GM19468 (cell line): ENCODE measurements around the gene EIF1.
"Not testable (repeated sequence)": the region's sequence is repeated elsewhere in the genome, so short reads cannot be mapped to it uniquely, and the experiment has no call there.

Experiments
- ATAC-seq: cut with Tn5 transposase; IDR thresholded peaks from one replicate; pipeline ENCODE4 v1.9.1; 2021; ENCODE audit warnings: mild to moderate bottlenecking, moderate library complexity, moderate number of reproducible peaks; ENCODE audit not compliant: unreplicated experiment; ENCODE audit errors: extremely low read depth

EIF1 gene

GRCh38 chr17:41675157-41676057 lies 13.3 kb upstream of the EIF1 start:
- not testable (repeated sequence) for ATAC-seq

GRCh38 chr17:41676058-41676419 lies 12.6 kb upstream of the EIF1 start:
- ATAC-seq, result no peak

DNA sequence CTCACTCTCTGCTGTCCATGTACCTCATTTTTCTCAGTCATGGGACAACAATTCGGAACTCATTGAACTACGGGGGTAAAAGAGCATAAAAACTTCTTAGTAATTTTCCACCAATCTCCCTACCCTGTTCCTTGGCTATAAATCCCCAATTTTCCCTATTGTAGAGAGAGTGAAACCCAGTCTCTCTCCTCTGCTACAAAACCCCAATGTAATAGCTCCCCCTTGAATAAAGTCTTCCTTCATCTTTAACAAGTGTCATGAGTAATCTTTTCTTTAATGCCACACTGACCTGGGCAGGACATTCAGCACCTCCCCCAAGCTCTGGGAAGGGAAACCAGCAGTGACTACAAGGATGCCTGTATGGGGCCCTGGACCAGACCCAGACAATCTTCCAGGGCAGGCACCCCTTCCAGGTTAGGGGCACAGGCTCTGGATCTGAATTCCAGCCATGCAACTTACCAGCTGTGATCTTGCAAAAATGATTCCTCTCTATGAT lies 10.2 kb upstream of the EIF1 start:
- ATAC-seq, result no peak

- peak; percentile 20 for ATAC-seq
Measured at GRCh38 chr17:41678907-41679739, 9.6 kb upstream of the EIF1 start.

GRCh38 chr17:41679740-41680425 lies 8.8 kb upstream of the EIF1 start:
- no peak for ATAC-seq

DNA sequence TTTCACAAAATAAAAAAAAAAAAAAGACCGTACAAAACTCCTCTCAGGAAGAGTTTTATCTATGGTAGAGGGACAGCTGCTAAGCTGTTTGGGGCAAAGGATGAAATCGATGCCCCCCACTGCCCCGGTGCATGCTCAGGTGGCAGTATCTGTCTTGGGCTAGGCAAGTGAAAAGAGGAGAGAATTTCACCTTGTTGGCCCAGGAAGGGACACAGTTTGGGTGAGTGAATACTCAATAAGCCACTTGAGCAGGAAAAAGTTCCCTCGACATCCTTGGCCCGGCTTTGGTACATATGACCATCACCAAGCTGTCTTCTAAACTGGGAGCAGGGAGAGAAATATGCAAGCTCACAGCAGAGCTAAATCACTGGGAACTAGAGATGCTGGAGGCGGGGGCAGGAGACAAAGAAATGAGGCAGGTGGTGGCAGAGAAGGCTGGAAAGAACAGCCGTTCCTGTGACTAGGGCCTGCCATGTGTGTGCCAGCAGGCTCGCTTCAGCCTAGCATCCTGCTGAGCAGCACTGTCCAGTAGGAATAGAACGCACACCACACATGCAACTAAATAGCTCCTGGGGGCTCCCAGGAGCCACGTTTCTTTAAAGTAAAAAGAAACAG lies 8.2 kb upstream of the EIF1 start:
- no peak for ATAC-seq

DNA sequence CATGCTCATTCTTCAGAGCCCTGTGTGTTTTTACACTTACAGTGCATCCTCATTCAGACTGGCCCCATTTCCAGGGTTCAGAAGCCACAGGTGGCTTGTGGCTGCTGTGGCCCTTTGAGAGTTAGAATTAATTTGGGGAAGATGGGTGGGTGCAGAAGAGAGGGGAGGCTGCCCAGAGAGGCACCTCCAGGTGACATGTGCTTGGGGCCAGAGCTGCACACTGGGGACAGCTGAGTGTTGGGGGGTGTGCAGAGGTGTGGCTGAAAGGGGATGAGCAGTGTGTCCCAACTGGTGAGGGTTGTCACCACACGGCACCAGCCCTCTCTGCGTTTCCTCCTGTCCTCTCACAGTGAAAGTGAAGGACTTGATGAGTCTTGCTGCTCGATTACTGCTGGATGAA lies 6.9 kb upstream of the EIF1 start:
- ATAC-seq, result no peak

DNA sequence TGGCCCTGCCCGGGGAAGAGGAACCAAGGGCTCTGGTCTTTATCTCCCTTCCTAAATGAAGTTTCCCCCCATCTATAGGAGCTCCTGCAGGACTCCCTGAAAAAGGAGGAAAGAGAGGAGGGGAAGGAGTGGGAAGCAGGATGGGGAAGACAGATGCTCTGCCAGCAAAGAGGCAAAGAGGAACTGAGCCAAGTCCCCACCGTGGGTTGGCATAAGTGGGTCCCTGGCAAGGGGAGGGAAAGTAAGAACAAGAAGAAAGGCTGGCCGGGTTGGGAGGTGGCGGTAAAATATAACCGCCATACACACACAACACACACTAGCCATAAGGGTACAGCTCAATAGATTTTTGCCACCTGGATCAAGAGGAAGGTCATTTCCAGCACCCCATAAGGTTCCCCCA lies 6.1 kb upstream of the EIF1 start:
- no peak for ATAC-seq

DNA sequence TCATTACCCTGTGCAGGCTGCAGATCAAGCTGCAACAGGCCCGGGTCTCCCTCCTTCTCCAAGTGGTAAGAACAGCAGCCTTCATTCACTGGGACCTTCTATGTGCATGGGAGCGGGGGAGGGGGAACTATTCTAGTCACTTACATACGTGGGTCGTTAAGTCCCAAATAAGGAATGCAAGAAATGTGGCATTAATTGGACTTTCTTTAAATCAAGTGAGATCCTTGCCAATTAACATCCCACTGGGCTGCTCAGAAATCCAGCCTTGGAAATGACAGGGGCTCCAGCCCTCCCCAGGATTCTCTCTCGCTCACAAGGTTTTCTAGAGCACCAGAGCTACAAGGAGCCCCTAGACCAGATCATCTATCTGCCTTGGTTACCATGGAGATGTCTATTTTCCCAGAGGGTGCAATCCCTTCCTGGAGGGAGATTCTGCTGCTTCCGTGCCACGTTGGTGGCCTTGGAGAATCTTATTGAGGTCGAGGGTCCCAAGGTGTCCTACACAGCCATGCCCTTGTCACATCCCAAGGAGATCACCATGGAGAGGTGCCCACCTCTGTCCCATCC lies 5.2 kb upstream of the EIF1 start:
- ATAC-seq, result no peak

DNA sequence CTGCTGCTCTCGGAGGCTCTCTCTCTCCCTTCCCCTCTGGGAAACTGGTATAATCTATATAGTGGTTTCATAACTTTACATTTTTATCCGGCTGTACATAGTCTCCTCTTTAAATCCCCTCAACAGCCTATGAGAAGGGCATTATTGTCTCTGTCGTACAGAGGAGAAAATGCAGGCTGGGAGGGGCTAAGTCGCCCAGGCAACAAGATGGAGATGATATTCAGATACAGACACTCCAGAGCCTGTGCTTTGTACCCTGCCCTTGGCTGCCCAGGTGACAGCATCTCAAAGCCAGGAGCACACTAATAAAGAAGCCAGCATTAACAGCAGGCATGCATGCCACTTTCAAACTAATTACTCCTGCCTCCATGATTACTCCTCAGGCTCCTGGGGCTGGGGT lies 4.7 kb upstream of the EIF1 start:
- no peak for ATAC-seq

DNA sequence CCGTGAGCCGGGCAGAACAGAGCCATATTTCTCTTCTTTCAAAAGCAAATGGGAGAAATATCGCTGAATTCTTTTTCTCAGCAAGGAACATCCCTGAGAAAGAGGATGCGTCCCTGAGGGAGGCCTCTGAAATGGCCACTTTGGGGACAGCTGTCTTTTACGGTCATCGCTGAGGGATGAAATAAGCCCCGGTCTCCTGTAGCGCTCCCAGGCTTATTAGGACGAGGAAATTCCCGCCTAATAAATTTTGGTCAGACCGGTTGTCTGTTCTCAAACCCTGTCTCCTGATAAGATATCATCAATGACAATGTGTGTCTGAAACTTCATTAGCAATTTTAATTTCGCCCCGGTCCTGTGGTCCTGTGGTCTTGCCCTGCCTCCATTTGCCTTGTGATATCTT lies 2.9 kb upstream of the EIF1 start:
- not testable (repeated sequence) for ATAC-seq

DNA sequence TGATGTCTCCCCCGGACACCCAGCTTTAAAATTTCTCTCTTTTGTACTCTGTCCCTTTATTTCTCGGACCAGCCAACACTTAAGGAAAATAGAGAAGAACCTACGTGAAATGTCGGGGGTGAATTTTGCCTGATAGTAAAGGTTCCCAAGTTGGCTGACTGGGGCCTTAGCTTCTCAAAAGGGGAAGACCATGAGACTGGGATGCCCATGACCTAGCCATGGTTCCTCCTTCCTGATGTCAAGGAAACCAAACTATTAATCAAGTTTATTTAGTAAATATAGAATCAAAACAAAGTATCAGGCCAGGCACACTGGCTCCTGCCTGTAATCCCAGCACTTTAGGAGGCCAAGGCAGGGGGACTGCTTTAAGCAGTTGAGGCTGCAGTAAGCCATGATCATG lies 2.4 kb upstream of the EIF1 start:
- no peak for ATAC-seq

- ATAC-seq, result no peak
Measured at GRCh38 chr17:41687828-41688640, 651 bp upstream of the EIF1 start.

DNA sequence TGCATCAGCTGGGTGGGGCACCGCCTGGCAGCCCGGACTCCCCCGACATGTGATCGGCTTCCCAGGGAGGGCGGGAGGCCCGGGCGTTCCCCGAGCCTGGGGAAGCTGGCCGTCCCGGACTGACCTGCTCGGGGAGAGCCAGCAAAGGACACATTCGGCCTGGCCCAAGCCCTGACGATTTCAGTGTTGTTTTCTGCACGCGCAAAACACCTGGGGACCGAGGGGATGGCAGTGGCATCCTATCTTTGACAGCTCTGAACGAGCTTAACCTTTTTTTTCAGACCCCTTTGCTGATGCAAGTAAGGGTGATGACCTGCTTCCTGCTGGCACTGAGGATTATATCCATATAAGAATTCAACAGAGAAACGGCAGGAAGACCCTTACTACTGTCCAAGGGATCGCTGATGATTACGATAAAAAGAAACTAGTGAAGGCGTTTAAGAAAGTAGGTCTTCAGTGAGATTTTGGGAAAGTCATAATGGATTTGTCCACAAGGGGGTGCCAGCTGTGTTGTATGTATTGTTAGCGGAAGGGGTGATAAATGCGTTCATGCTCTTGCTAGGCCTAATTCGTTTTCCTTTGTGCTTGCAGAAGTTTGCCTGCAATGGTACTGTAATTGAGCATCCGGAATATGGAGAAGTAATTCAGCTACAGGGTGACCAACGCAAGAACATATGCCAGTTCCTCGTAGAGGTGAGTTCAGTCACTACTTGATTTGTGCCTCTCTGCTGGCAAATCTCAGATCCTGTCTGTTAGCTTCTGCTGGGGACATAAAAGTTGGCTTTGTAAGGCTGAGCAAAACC lies 1.0 kb downstream of the EIF1 start:
- no peak for ATAC-seq

DNA sequence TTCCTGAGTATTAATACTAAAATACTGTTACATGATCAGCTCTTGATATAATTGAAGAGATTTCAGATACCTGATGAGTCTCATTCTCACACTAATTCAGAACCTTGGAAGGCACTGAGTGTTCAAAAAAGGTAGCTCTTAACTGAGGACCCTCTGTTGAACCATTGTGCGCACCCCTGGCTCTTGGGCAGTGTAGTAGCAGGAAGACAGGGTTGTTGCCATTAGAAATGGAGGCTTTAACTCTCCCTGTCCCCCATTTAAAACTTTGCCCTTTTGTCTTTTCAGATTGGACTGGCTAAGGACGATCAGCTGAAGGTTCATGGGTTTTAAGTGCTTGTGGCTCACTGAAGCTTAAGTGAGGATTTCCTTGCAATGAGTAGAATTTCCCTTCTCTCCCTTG lies 1.8 kb downstream of the EIF1 start:
- no peak for ATAC-seq

DNA sequence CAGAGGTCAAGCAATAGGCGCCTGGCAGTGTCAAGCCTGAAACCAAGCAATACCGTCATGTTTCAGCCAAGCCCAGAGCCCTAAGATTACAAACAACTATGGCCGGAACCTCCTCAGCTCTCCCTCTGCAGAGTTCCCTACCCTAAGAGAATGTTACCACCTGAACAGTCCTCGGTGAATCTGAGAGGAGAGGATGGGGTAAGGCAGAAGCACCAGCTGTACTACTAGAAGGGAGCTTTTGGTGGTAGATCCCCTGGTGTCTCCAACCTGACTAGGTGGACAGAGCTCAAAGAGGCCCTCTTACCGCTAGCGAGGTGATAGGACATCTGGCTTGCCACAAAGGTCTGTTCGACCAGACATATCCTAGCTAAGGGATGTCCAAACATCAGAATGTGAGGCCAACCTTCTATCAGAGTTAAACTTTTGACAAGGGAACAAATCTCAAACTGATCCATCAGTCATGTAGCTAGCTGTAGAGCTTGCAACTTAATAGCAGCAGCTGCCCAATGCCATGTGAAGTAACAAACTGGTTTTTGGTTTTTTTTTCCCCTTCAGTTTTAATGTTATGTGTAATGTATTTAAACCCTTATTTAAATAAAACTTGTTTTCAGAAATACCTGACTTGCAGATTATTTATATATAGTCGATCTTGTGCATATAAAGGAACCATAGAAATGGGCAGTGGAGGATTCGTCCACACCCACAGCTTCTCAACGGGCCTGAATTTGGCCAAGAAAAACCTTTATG lies 2.5 kb downstream of the EIF1 start:
- ATAC-seq, result no peak

GRCh38 chr17:41692722-41693521 lies 4.2 kb downstream of the EIF1 start:
- no peak for ATAC-seq
